Measurements from ENCODE around the gene HNRNPH2. TPM values are rescaled to one million over a fixed set of nuclear protein-coding genes. Genes with fewer than 3 reads are reported as not detected.

HNRNPH2 gene
- total and polyA plus RNA-seq, 4 experiments from 2014 or later = 40.1 to 105 (median 63.5) TPM

- ChIA-PET POLR2A (ENCODE audit: partially characterized antibody) (no interaction called here), CTCF (ENCODE audit: partially characterized antibody) (interaction anchor here (1.2 kb wide), 2 partner anchors 27 to 37 kb away, joined by 3 to 4 read pairs; no protein-coding TSS in a partner anchor)
- no peaks in the 10 kb centered on the region for H3K27me3 ChIP-seq (ENCODE audit: insufficient read depth, low read length)
- H3K27me3 Mint-ChIP-seq = no peaks in the 10 kb centered on the region
- H3K27ac Mint-ChIP-seq = no peak overlapping the region
- intact Hi-C loops (cut with micrococcal nuclease) = no loop called here
- H3K4me3 ChIP-seq (ENCODE audit: low read length in 2 of 2) = no peak overlapping the region
- no peaks in the 10 kb centered on the region for H3K9me3 Mint-ChIP-seq
- H3K27ac ChIP-seq (ENCODE audit: low read depth, low read length) = no peak overlapping the region
- no peaks in the 10 kb centered on the region for H3K9me3 ChIP-seq (ENCODE audit: control insufficient read depth in 1 of 2, low read length in 2 of 2)
- H3K4me1 ChIP-seq (ENCODE audit: insufficient read depth, low read length) = peaks cover 15% of the 10 kb centered on the region
- no peaks in the 10 kb centered on the region for H3K36me3 ChIP-seq (ENCODE audit: insufficient read depth, low read length)
- H3K36me3 Mint-ChIP-seq = peaks cover 0 to 19% of the 10 kb centered on the region in 2 donors
- H3K4me3 Mint-ChIP-seq = no peak overlapping the region
- no peak for DNase-seq
- H3K4me1 Mint-ChIP-seq = peaks cover 8 to 36% (median 14%) of the 10 kb centered on the region in 4 donors
These were observed 19.4 kb upstream of the HNRNPH2 start for GRCh38 chrX:101388604-101389003.

GRCh38 chrX:101390664-101391525 is 17.1 kb upstream of the HNRNPH2 start, which contains the start of gene RPL36A:
RPL36A (plus strand) TSS chrX:101391011; CDS start chrX:101391044, 33 bp downstream.
- peak; percentile 72 to 84 (median 76) for DNase-seq
- peaks cover 15% of the 10 kb centered on the region for H3K4me1 ChIP-seq (ENCODE audit: insufficient read depth, low read length)
- ChIA-PET CTCF (ENCODE audit: partially characterized antibody) (interaction anchor here (0.8 to 1.8 kb wide), 11 partner anchors 10 to 571 kb away, joined by 3 to 21 read pairs (median 6); partner anchors contain the start of genes CSTF2, GLA and TIMM8A), POLR2A (ENCODE audit: partially characterized antibody) (interaction anchor here (0.6 to 3.5 kb wide), 15 partner anchors 11 to 1262 kb away, joined by 3 to 36 read pairs (median 7); partner anchors contain the start of genes ARMCX6, CENPI, CSTF2 and GLA)
- no peaks in the 10 kb centered on the region for H3K36me3 ChIP-seq (ENCODE audit: insufficient read depth, low read length)
- no peaks in the 10 kb centered on the region for H3K27me3 ChIP-seq (ENCODE audit: insufficient read depth, low read length)
- Mint-ChIP-seq H3K4me3 (peak within 1 kb of the TSS; percentile 88 to 98 (median 93)), H3K36me3 (peaks cover 0 to 30% of the 10 kb centered on the region in 2 donors), H3K4me1 (peaks cover 10 to 39% (median 15%) of the 10 kb centered on the region in 4 donors), H3K9me3 (no peaks in the 10 kb centered on the region), H3K27ac (peak within 1 kb of the TSS; percentile 89 to 98 (median 96)), H3K27me3 (no peaks in the 10 kb centered on the region)
- H3K4me3 ChIP-seq (ENCODE audit: low read length in 2 of 2) = peak within 1 kb of the TSS; percentile 47 to 82
- intact Hi-C loops (cut with micrococcal nuclease) = loop anchor here (1.0 to 5.0 kb wide), 3 partner anchors 16 to 541 kb away; partner anchors contain the start of genes GLA, TIMM8A and ZMAT1
- H3K9me3 ChIP-seq (ENCODE audit: control insufficient read depth in 1 of 2, low read length in 2 of 2) = no peaks in the 10 kb centered on the region
- peak within 1 kb of the TSS; percentile 68 for H3K27ac ChIP-seq (ENCODE audit: low read depth, low read length)

GRCh38 chrX:101391831-101392230 is 16.2 kb upstream of the HNRNPH2 start:
- Histone ChIP-seq H3K4me1 (ENCODE audit: insufficient read depth, low read length) (peaks cover 15% of the 10 kb centered on the region), H3K9me3 (ENCODE audit: control insufficient read depth in 1 of 2, low read length in 2 of 2) (no peaks in the 10 kb centered on the region), H3K27me3 (ENCODE audit: insufficient read depth, low read length) (no peaks in the 10 kb centered on the region), H3K27ac (ENCODE audit: low read depth, low read length) (peak overlapping the region; percentile 68), H3K36me3 (ENCODE audit: insufficient read depth, low read length) (no peaks in the 10 kb centered on the region), H3K4me3 (ENCODE audit: low read length in 2 of 2) (peak overlapping the region; percentile 42 to 82)
- Mint-ChIP-seq H3K36me3 (peaks cover 0 to 32% of the 10 kb centered on the region in 2 donors), H3K4me3 (peak overlapping the region; percentile 88 to 98 (median 93)), H3K4me1 (peaks cover 10 to 39% (median 15%) of the 10 kb centered on the region in 4 donors), H3K9me3 (no peaks in the 10 kb centered on the region), H3K27ac (peak overlapping the region; percentile 89 to 98 (median 96)), H3K27me3 (no peaks in the 10 kb centered on the region)
- CTCF ChIA-PET (ENCODE audit: partially characterized antibody) = interaction anchor here (0.7 to 1.8 kb wide), 4 partner anchors 10 to 43 kb away, joined by 3 to 14 read pairs (median 10); partner anchors contain the start of gene TIMM8A
- POLR2A ChIA-PET (ENCODE audit: partially characterized antibody) = interaction anchor here (1.6 to 3.5 kb wide), 7 partner anchors 10 to 1261 kb away, joined by 4 to 36 read pairs (median 16); partner anchors contain the start of genes GLA, HNRNPH2, TIMM8A and ZMAT1
- no peak for DNase-seq
- intact Hi-C loops (cut with micrococcal nuclease) = loop anchor here (2.0 to 5.0 kb wide), 2 partner anchors 43 to 540 kb away; partner anchors contain the start of genes TIMM8A and ZMAT1

GRCh38 chrX:101393530-101394305 is 14.3 kb upstream of the HNRNPH2 start:
- ChIA-PET POLR2A (ENCODE audit: partially characterized antibody) (interaction anchor here (0.7 kb wide), 1 partner anchor 315 kb away, joined by 3 read pairs; no protein-coding TSS in a partner anchor), CTCF (ENCODE audit: partially characterized antibody) (no interaction called here)
- Histone ChIP-seq H3K36me3 (ENCODE audit: insufficient read depth, low read length) (no peaks in the 10 kb centered on the region), H3K27me3 (ENCODE audit: insufficient read depth, low read length) (no peaks in the 10 kb centered on the region), H3K9me3 (ENCODE audit: control insufficient read depth in 1 of 2, low read length in 2 of 2) (no peaks in the 10 kb centered on the region), H3K4me1 (ENCODE audit: insufficient read depth, low read length) (peaks cover 15% of the 10 kb centered on the region), H3K27ac (ENCODE audit: low read depth, low read length) (peak overlapping the region; percentile 68), H3K4me3 (ENCODE audit: low read length in 2 of 2) (no peak overlapping the region)
- H3K27me3 Mint-ChIP-seq = no peaks in the 10 kb centered on the region
- H3K4me1 Mint-ChIP-seq = peaks cover 10 to 39% (median 15%) of the 10 kb centered on the region in 4 donors
- DNase-seq = no peak
- no peaks in the 10 kb centered on the region for H3K9me3 Mint-ChIP-seq
- H3K4me3 Mint-ChIP-seq = peak overlapping the region in 1 of 8 donors; percentile 11
- intact Hi-C loops (cut with micrococcal nuclease) = loop anchor here (5.0 kb wide), 1 partner anchor 539 kb away; the partner anchor contains the start of gene ZMAT1
- H3K27ac Mint-ChIP-seq = peak overlapping the region; percentile 48 to 97 (median 86)
- peaks cover 0 to 32% of the 10 kb centered on the region in 2 donors for H3K36me3 Mint-ChIP-seq

- no peak for DNase-seq
- Mint-ChIP-seq H3K4me3 (no peak overlapping the region), H3K4me1 (peaks cover 10 to 39% (median 15%) of the 10 kb centered on the region in 4 donors), H3K9me3 (no peaks in the 10 kb centered on the region), H3K36me3 (peaks cover 0 to 32% of the 10 kb centered on the region in 2 donors), H3K27ac (peak overlapping the region in 2 of 7 donors; percentile 15 to 97), H3K27me3 (no peaks in the 10 kb centered on the region)
- CTCF ChIA-PET (ENCODE audit: partially characterized antibody) = no interaction called here
- no peak overlapping the region for H3K4me3 ChIP-seq (ENCODE audit: low read length in 2 of 2)
- H3K4me1 ChIP-seq (ENCODE audit: insufficient read depth, low read length) = peaks cover 15% of the 10 kb centered on the region
- POLR2A ChIA-PET (ENCODE audit: partially characterized antibody) = interaction anchor here (0.7 kb wide), 1 partner anchor 315 kb away, joined by 3 read pairs; no protein-coding TSS in a partner anchor
- no peaks in the 10 kb centered on the region for H3K27me3 ChIP-seq (ENCODE audit: insufficient read depth, low read length)
- no peaks in the 10 kb centered on the region for H3K36me3 ChIP-seq (ENCODE audit: insufficient read depth, low read length)
- H3K27ac ChIP-seq (ENCODE audit: low read depth, low read length) = no peak overlapping the region
- no peaks in the 10 kb centered on the region for H3K9me3 ChIP-seq (ENCODE audit: control insufficient read depth in 1 of 2, low read length in 2 of 2)
- intact Hi-C loops (cut with micrococcal nuclease) = loop anchor here (5.0 kb wide), 1 partner anchor 538 kb away; the partner anchor contains the start of gene ZMAT1
These were observed 13.7 kb upstream of the HNRNPH2 start for GRCh38 chrX:101394372-101394771.

- Histone ChIP-seq H3K4me3 (ENCODE audit: low read length in 2 of 2) (no peak overlapping the region), H3K27ac (ENCODE audit: low read depth, low read length) (no peak overlapping the region), H3K36me3 (ENCODE audit: insufficient read depth, low read length) (no peaks in the 10 kb centered on the region), H3K27me3 (ENCODE audit: insufficient read depth, low read length) (no peaks in the 10 kb centered on the region), H3K4me1 (ENCODE audit: insufficient read depth, low read length) (peaks cover 10% of the 10 kb centered on the region), H3K9me3 (ENCODE audit: control insufficient read depth in 1 of 2, low read length in 2 of 2) (no peaks in the 10 kb centered on the region)
- H3K36me3 Mint-ChIP-seq = peaks cover 0 to 37% of the 10 kb centered on the region in 2 donors
- H3K27ac Mint-ChIP-seq = peak overlapping the region in 4 of 7 donors; percentile 16 to 61 (median 44)
- no peak overlapping the region for H3K4me3 Mint-ChIP-seq
- H3K9me3 Mint-ChIP-seq = no peaks in the 10 kb centered on the region
- CTCF ChIA-PET (ENCODE audit: partially characterized antibody) = no interaction called here
- intact Hi-C loops (cut with micrococcal nuclease) = no loop called here
- DNase-seq = no peak
- no peaks in the 10 kb centered on the region for H3K27me3 Mint-ChIP-seq
- H3K4me1 Mint-ChIP-seq = peaks cover 10 to 31% (median 15%) of the 10 kb centered on the region in 4 donors
- POLR2A ChIA-PET (ENCODE audit: partially characterized antibody) = no interaction called here
These were observed 12.2 kb upstream of the HNRNPH2 start for GRCh38 chrX:101395789-101396188.

All from CD4-positive, alpha-beta memory T cell (primary cell).